ENCODE results near the gene OTOG. TPM values are rescaled to one million over a fixed set of nuclear protein-coding genes. Genes with fewer than 3 reads are reported as not detected.

The OTOG gene
- total and polyA plus RNA-seq, 2 of the 8 experiments (the other 6 are each of a cell fraction or from before 2014, with no cell fraction given) = 0.41 to 1.5 TPM

GRCh38 chr11:17629113-17629512 lies 82.1 kb downstream of the OTOG start (continued):
- TF ChIP-seq FOSL1 (IDR thresholded peaks at IDR 0.05; ENCODE audit: insufficient read depth, low read depth, low read length) (no peak), CHD1 (IDR thresholded peaks at IDR 0.05; ENCODE audit: low read depth, low read length) (no peak), SIRT6 (IDR thresholded peaks at IDR 0.05; ENCODE audit: low read length) (no peak), POLR2A (IDR thresholded peaks at IDR 0.05; ENCODE audit: control extremely low read depth in 1 of 2, low read depth in 2 of 2, low read length in 2 of 2) (no peak), EGR1 (IDR thresholded peaks at IDR 0.05; ENCODE audit: borderline replicate concordance, low read depth, low read length) (no peak), JUN (IDR thresholded peaks at IDR 0.05; ENCODE audit: low read depth, low read length) (no peak), TEAD4 (IDR thresholded peaks at IDR 0.05; ENCODE audit: low read depth, low read length) (no peak)
